HepG2 (cell line): ENCODE measurements around the gene NIPAL3. TPM values are rescaled to one million over a fixed set of nuclear protein-coding genes. Genes with fewer than 3 reads are reported as not detected.

Experiments
- ATAC-seq: fragments of 200-7000 bp; cut with Tn5 transposase; 3 replicates; pipeline ENCODE4 v1.9.1; 2020; ENCODE audit warnings: mild to moderate bottlenecking, moderate library complexity
- BruUV-seq: library from RNA; stranded (reverse); fragments of 400-500 nt; replicated peaks from 2 replicates; lab custom pipeline; 2021; lab: Mats Ljungman, UMichigan
- CTCF ChIA-PET: fragments of 300-600 bp; formaldehyde crosslinking; extraction: SDS; loops from one replicate; lab custom pipeline; 2021; ENCODE audit warnings: low total read pairs, inconsistent platforms, low intra/inter-chr PET ratio; lab: Yijun Ruan, JAX
- POLR2A ChIA-PET: fragments of 350-600 bp; sonication (Branson Sonifier 250); formaldehyde crosslinking; loops from one replicate; lab custom pipeline; 2020; ENCODE audit warnings: antibody characterized with exemption, inconsistent platforms; lab: Yijun Ruan, JAX
- DNase-seq: peaks from one replicate; pipeline ENCODE4 v3.0.0-alpha.2; 2015; ENCODE audit warnings: low spot score
- FAIRE-seq: peaks from 3 replicates; lab custom pipeline; 2011; peaks lifted over from hg19 to GRCh38; lab: Jason Lieb, UNC
- H2AFZ ChIP-seq: one replicate; pipeline ENCODE4 v1.6.1; 2011; ENCODE audit warnings: low read length, inconsistent platforms
- H3K27ac ChIP-seq: fragments of 300-600 bp; 3 replicates; pipeline ENCODE4 v1.8.0; 2011; ENCODE audit warnings: mixed run types, mild to moderate bottlenecking, mixed read lengths, low read length, inconsistent platforms; ENCODE audit not compliant: insufficient read depth; ENCODE audit errors: extremely low read length
- H3K27me3 ChIP-seq, 2 experiments: fragments of 200-600 bp in 1 of 2; 2 replicates in 1 of 2; 3 replicates in 1 of 2; pipeline versions ENCODE4 v1.6.0 to v1.8.0; 2011; ENCODE audit warnings: low read length in 2 of 2, mild to moderate bottlenecking in 2 of 2, moderate library complexity in 2 of 2, inconsistent platforms in 1 of 2; ENCODE audit not compliant: insufficient read depth in 2 of 2, control insufficient read depth in 1 of 2
- H3K36me3 ChIP-seq, 2 experiments: fragments of 200-600 bp in 1 of 2; replicated peaks in 1 of 2; 2 replicates in 1 of 2; 3 replicates in 1 of 2; pipeline versions ENCODE4 v1.5.1 to v1.8.0; 2011; ENCODE audit warnings: low read length in 2 of 2, inconsistent platforms in 1 of 2; ENCODE audit not compliant: insufficient read depth in 2 of 2, control insufficient read depth in 1 of 2
- H3K4me1 ChIP-seq: 2 replicates; pipeline ENCODE4 v1.5.1; 2012; ENCODE audit warnings: low read length, inconsistent platforms; ENCODE audit not compliant: insufficient read depth
- H3K4me2 ChIP-seq: 2 replicates; pipeline ENCODE4 v1.6.0; 2011; ENCODE audit warnings: low read depth, low read length, inconsistent platforms
- H3K4me3 ChIP-seq, 3 experiments: fragments of 200-600 bp in 1 of 3; sonication (generic), shearing (Covaris generic) in 1 of 3; replicated peaks in 1 of 3; 2 replicates each; pipeline ENCODE4 v1.5.1; 2011 to 2016; ENCODE audit warnings: low read length in 3 of 3, inconsistent platforms in 2 of 3, low read depth in 2 of 3, mild to moderate bottlenecking in 2 of 3, control low read depth in 1 of 3, mixed read lengths in 1 of 3; ENCODE audit not compliant: insufficient read depth in 1 of 3
- H3K79me2 ChIP-seq: one replicate; pipeline ENCODE4 v1.6.1; 2011; ENCODE audit warnings: low read length, inconsistent platforms; ENCODE audit not compliant: insufficient read depth
- H3K9ac ChIP-seq: 2 replicates; pipeline ENCODE4 v1.6.0; 2011; ENCODE audit warnings: mild to moderate bottlenecking, low read depth, low read length, inconsistent platforms; ENCODE audit not compliant: insufficient read depth
- H3K9me3 ChIP-seq: 2 replicates; pipeline ENCODE4 v1.5.1; 2012; ENCODE audit warnings: mild to moderate bottlenecking, low read length
- H4K20me1 ChIP-seq: 2 replicates; pipeline ENCODE4 v1.6.0; 2011; ENCODE audit warnings: inconsistent platforms, mild to moderate bottlenecking, low read length, moderate library complexity; ENCODE audit not compliant: insufficient read depth
- BCL6 ChIP-seq: IDR thresholded peaks from 2 replicates; pipeline ENCODE4 v1.6.1; 2016; ENCODE audit warnings: missing genetic modification reagents, missing compliant biosample characterization
- CC2D1A ChIP-seq: sonication (generic); formaldehyde crosslinking; IDR thresholded peaks from 2 replicates; pipeline ENCODE4 v1.8.1; 2023; ENCODE audit warnings: mild to moderate bottlenecking, missing genetic modification reagents
- CCDC6 ChIP-seq: sonication (generic); formaldehyde crosslinking; IDR thresholded peaks from 2 replicates; pipeline ENCODE4 v1.8.1; 2022; ENCODE audit warnings: mild to moderate bottlenecking, missing genetic modification reagents, moderate library complexity
- KDM4B ChIP-seq: sonication (generic); formaldehyde crosslinking; IDR thresholded peaks from 2 replicates; pipeline ENCODE4 v1.4.0; 2020; ENCODE audit warnings: missing genetic modification reagents
- PHF21A ChIP-seq: sonication (generic); formaldehyde crosslinking; IDR thresholded peaks from 2 replicates; pipeline ENCODE4 v1.5.0; 2020; ENCODE audit warnings: mild to moderate bottlenecking, missing genetic modification reagents
- POLR2A ChIP-seq, 2 experiments: IDR thresholded peaks; 2 replicates each; pipeline ENCODE4 v1.6.1; 2011; ENCODE audit warnings: low read depth in 2 of 2, low read length in 2 of 2, mild to moderate bottlenecking in 1 of 2, moderate library complexity in 1 of 2; ENCODE audit not compliant: insufficient read depth in 1 of 2
- POLR2AphosphoS5 ChIP-seq: IDR thresholded peaks from 2 replicates; pipeline ENCODE4 v1.6.1; 2012; ENCODE audit warnings: low read depth, low read length
- RAD21 ChIP-seq: fragments of 450-650 bp; formaldehyde crosslinking; IDR thresholded peaks from 2 replicates; pipeline ENCODE4 v1.5.0; 2020; ENCODE audit warnings: mild to moderate bottlenecking
- RBFOX2 ChIP-seq: fragments of 200-400 bp; formaldehyde crosslinking; IDR thresholded peaks from 2 replicates; pipeline ENCODE4 v1.6.1; 2017; ENCODE audit warnings: low read depth, mild to moderate bottlenecking, low read length
- SP4 ChIP-seq: sonication (generic); formaldehyde crosslinking; IDR thresholded peaks from 2 replicates; pipeline ENCODE4 v1.8.1; 2023; ENCODE audit warnings: mild to moderate bottlenecking, missing genetic modification reagents
- UBTF ChIP-seq: sonication (generic); formaldehyde crosslinking; IDR thresholded peaks from 2 replicates; pipeline ENCODE4 v1.4.0; 2020; ENCODE audit warnings: mild to moderate bottlenecking, missing genetic modification reagents
- YY1 ChIP-seq: IDR thresholded peaks from 2 replicates; pipeline ENCODE4 v1.6.1; 2011; ENCODE audit warnings: low read length, low read depth, moderate library complexity, mild to moderate bottlenecking; ENCODE audit not compliant: insufficient read depth, insufficient replicate concordance
- ZFY ChIP-seq: sonication (generic); formaldehyde crosslinking; IDR thresholded peaks from 2 replicates; pipeline ENCODE4 v1.4.0; 2020; ENCODE audit warnings: missing genetic modification reagents
- ZNF280D ChIP-seq: sonication (generic); formaldehyde crosslinking; IDR thresholded peaks from 2 replicates; pipeline ENCODE4 v1.5.1; 2020; ENCODE audit warnings: mild to moderate bottlenecking, missing genetic modification reagents
- ZNF431 ChIP-seq: sonication (generic); formaldehyde crosslinking; IDR thresholded peaks from 2 replicates; pipeline ENCODE4 v1.9.0; 2022; ENCODE audit warnings: missing genetic modification reagents, low read depth, mild to moderate bottlenecking, borderline replicate concordance
- ZNF629 ChIP-seq: sonication (generic); formaldehyde crosslinking; conservative IDR thresholded peaks from 2 replicates; pipeline ENCODE4 v1.5.0; 2020; ENCODE audit warnings: missing genetic modification reagents
- ZNF747 ChIP-seq: sonication (generic); formaldehyde crosslinking; IDR thresholded peaks from 2 replicates; pipeline ENCODE4 v1.8.1; 2023; ENCODE audit warnings: missing genetic modification reagents, mild to moderate bottlenecking, borderline replicate concordance
- WGBS: methylation state at CpG from one replicate; pipeline ENCODE4 v1.1.6; 2017; ENCODE audit warnings: low lambda C conversion rate; 5-methylcytosine and 5-hydroxymethylcytosine counted together
- in situ Hi-C: cut with HindIII; loops from 2 replicates; pipeline ENCODE4 v1.10.0; 2017; ENCODE audit warnings: low pct_unique_long_range_greater_than_20kb; ENCODE audit not compliant: extremely low pct_ligation_motif_present
- intact Hi-C: fragments of 100-400 bp; cut with micrococcal nuclease; formaldehyde crosslinking; loops from one replicate; pipeline ENCODE4 v1.10.0; 2022; ENCODE audit not compliant: unreplicated experiment
- polyA plus RNA-seq, 8 experiments: library from polyadenylated mRNA; depleted of rRNA in 3 of 8; stranded (reverse) in 7 of 8; unstranded in 1 of 8; fragments of >200 nt; fragmentation: Illumina TruSeq in 4 of 8; extraction: Trizol in 4 of 8; gene quantifications; 2 replicates each; pipeline versions ENCODE4 v1.2.1 to v1.2.3, GENCODE V29; 2011 to 2016; ENCODE audit warnings: low read depth in 4 of 8, missing spikeins in 1 of 8, mixed read lengths in 1 of 8; ENCODE audit not compliant: insufficient read depth in 1 of 8
- total RNA-seq, 5 experiments: library from RNA; depleted of rRNA; stranded (reverse); fragments of >200 nt; fragmentation: Illumina TruSeq; extraction: Trizol; gene quantifications; 2 replicates each; pipeline ENCODE4 v1.2.3, GENCODE V29; 2016; ENCODE audit warnings: low read depth in 1 of 5
- TF ChIP-seq, protein P1 (sequence below): sonication (generic); formaldehyde crosslinking; IDR thresholded peaks from 2 replicates; pipeline ENCODE4 v1.4.0; 2020; ENCODE audit warnings: missing genetic modification reagents

NIPAL3 gene
- total and polyA plus RNA-seq, 2 of the 13 experiments (the other 11 are each of a cell fraction or from before 2014, with no cell fraction given): 5.6 to 8.6 TPM

GRCh38 chr1:24502709-24503058, 87.1 kb downstream of the NIPAL3 start, which contains the start of gene RCAN3:
RCAN3 (plus strand) TSS chr1:24502836; CDS start chr1:24514373, 11,537 bp downstream.
- BruUV-seq: no TSS peak
- H3K4me1 ChIP-seq: peaks cover 47% of the 10 kb centered on the region
- intact Hi-C loops: loop anchor here (5.0 to 10.0 kb wide), 2 partner anchors 55 to 88 kb away; partner anchors contain the start of genes NCMAP, NIPAL3 and STPG1
- peak within 1 kb of the TSS; percentile 81 for H3K9ac ChIP-seq
- ChIA-PET POLR2A (interaction anchor here (0.5 to 1.9 kb wide), 12 partner anchors 10 to 360 kb away, joined by 3 to 11 read pairs (median 4); partner anchors contain the start of genes IL22RA1 and NIPAL3), CTCF (no interaction called here)
- H4K20me1 ChIP-seq: no peaks in the 10 kb centered on the region
- peak within 1 kb of the TSS; percentile 93 for H3K27ac ChIP-seq
- DNase-seq: peak; percentile 69
- peak within 1 kb of the TSS; percentile 71 to 84 (median 79) for H3K4me3 ChIP-seq
- H3K27me3 ChIP-seq: no peaks in the 10 kb centered on the region; a peak in 1 of 5 replicates
- no peak for FAIRE-seq
- H3K36me3 ChIP-seq: no peaks in the 10 kb centered on the region
- in situ Hi-C loops: no loop called here
- peak; percentile 88 for ATAC-seq
- peak within 1 kb of the TSS; percentile 35 for H2AFZ ChIP-seq
- H3K9me3 ChIP-seq: no peaks in the 10 kb centered on the region
- H3K4me2 ChIP-seq: peak within 1 kb of the TSS; percentile 100
- WGBS: no CpG with 5 or more reads among the region's 53 CpGs
- peaks cover 10% of the 10 kb centered on the region for H3K79me2 ChIP-seq
- TF ChIP-seq UBTF (CRISPR knock-in tag): peak; percentile 35; the same call in 1 of the 2 replicates
- TF ChIP-seq POLR2AphosphoS5: peak; percentile 8; the same call in 1 of the 2 replicates
- TF ChIP-seq ZNF280D (CRISPR knock-in tag): no peak
- peak; percentile 60 for TF ChIP-seq ZFY (CRISPR knock-in tag)
- TF ChIP-seq RAD21 (CRISPR knock-in tag): peak; percentile 52
- TF ChIP-seq RBFOX2: peak; percentile 73
- no peak for TF ChIP-seq KDM4B (CRISPR knock-in tag)
- TF ChIP-seq, protein P1, sequence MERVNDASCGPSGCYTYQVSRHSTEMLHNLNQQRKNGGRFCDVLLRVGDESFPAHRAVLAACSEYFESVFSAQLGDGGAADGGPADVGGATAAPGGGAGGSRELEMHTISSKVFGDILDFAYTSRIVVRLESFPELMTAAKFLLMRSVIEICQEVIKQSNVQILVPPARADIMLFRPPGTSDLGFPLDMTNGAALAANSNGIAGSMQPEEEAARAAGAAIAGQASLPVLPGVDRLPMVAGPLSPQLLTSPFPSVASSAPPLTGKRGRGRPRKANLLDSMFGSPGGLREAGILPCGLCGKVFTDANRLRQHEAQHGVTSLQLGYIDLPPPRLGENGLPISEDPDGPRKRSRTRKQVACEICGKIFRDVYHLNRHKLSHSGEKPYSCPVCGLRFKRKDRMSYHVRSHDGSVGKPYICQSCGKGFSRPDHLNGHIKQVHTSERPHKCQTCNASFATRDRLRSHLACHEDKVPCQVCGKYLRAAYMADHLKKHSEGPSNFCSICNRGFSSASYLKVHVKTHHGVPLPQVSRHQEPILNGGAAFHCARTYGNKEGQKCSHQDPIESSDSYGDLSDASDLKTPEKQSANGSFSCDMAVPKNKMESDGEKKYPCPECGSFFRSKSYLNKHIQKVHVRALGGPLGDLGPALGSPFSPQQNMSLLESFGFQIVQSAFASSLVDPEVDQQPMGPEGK: 0 out of 2 replicates have a peak, but pooled peaks have one; percentile 6
- 0 out of 2 replicates have a peak, but pooled peaks have one; percentile 33 for TF ChIP-seq ZNF431
- peak in 1 of 2 experiments; percentile 50; a peak in 2 of 4 replicates for TF ChIP-seq POLR2A (IDR thresholded peaks at IDR 0.05; ENCODE audit: insufficient read depth in 1 of 2, low read depth in 2 of 2, low read length in 2 of 2)
- TF ChIP-seq CC2D1A (CRISPR knock-in tag): no peak
- TF ChIP-seq PHF21A: 0 out of 2 replicates have a peak, but pooled peaks have one; percentile 5
- peak; percentile 23; the same call in 1 of the 2 replicates for TF ChIP-seq SP4
- peak; percentile 21; the same call in 1 of the 2 replicates for TF ChIP-seq CCDC6 (CRISPR knock-in tag)
- peak; percentile 50 for TF ChIP-seq YY1
- no peak for TF ChIP-seq ZNF747 (CRISPR knock-in tag)
- no peak for TF ChIP-seq ZNF629
- 0 out of 2 replicates have a peak, but pooled peaks have one; percentile 1 for TF ChIP-seq BCL6 (CRISPR knock-in tag)
